NCI-H187 (cell line): ENCODE data around the gene ALX3.

Experiments
- DNase-seq, 2 experiments: peaks; one replicate each; lab custom pipeline; 2025; lab: John Stamatoyannopoulos, UW

ALX3 gene

GRCh38 chr1:110070671-110071242, at the start of gene ALX3:
TSS of gene ALX3 (minus strand) at chr1:110070672. CDS start at chr1:110070612, 60 bp downstream.
- DNase-seq = no peak

GRCh38 chr1:110119843-110120242, 49.4 kb upstream of the ALX3 start:
- no peak for DNase-seq

GRCh38 chr1:110118636-110119396, 48.3 kb upstream of the ALX3 start:
- DNase-seq = no peak

GRCh38 chr1:110114784-110115183, 44.3 kb upstream of the ALX3 start:
- DNase-seq = no peak

GRCh38 chr1:110114173-110114572, 43.7 kb upstream of the ALX3 start:
- DNase-seq = no peak

- no peak for DNase-seq
These were observed 43.1 kb upstream of the ALX3 start for GRCh38 chr1:110113551-110113950.

GRCh38 chr1:110112656-110113055, 42.2 kb upstream of the ALX3 start:
- no peak for DNase-seq

- DNase-seq = no peak
These were observed 41.7 kb upstream of the ALX3 start, which contains the start of gene UBL4B for GRCh38 chr1:110112143-110112542. TSS of gene UBL4B (plus strand) at chr1:110112443. CDS start at chr1:110112535, 92 bp downstream.

GRCh38 chr1:110111081-110111480, 40.6 kb upstream of the ALX3 start:
- DNase-seq = no peak

GRCh38 chr1:110107867-110108469, 37.5 kb upstream of the ALX3 start:
- DNase-seq = no peak

GRCh38 chr1:110106013-110106941, 35.8 kb upstream of the ALX3 start:
- peak; percentile 4 to 27 for DNase-seq

- DNase-seq = no peak
These were observed 31.6 kb upstream of the ALX3 start for GRCh38 chr1:110102081-110102480.

- no peak for DNase-seq
These were observed 29.9 kb upstream of the ALX3 start for GRCh38 chr1:110100335-110100734.

- DNase-seq = no peak
These were observed 28.0 kb upstream of the ALX3 start for GRCh38 chr1:110098222-110099026.

- DNase-seq = no peak
These were observed 27.2 kb upstream of the ALX3 start for GRCh38 chr1:110097507-110098221.

GRCh38 chr1:110094931-110095654, 24.6 kb upstream of the ALX3 start:
- no peak for DNase-seq

GRCh38 chr1:110092991-110093390, 22.5 kb upstream of the ALX3 start:
- DNase-seq = no peak

GRCh38 chr1:110091791-110092190, 21.3 kb upstream of the ALX3 start:
- DNase-seq = no peak

- no peak for DNase-seq
These were observed 20.9 kb upstream of the ALX3 start for GRCh38 chr1:110091381-110091780.
